Activated naive CD8-positive, alpha-beta T cell treated with anti-CD3 and anti-CD28 coated beads, Interleukin-2, amount 10 ng/mL, durations not matched to agents 7 days and 5 days (primary cell): Measurements from ENCODE around the gene GABBR2. TPM values are rescaled to one million over a fixed set of nuclear protein-coding genes. Genes with fewer than 3 reads are reported as not detected.
"Not testable (repeated sequence)": the region's sequence is repeated elsewhere in the genome, so short reads cannot be mapped to it uniquely, and the experiment has no call there.

Experiments
- ATAC-seq: fragments of 150-1000 bp; cut with Tn5 transposase; one replicate; pipeline ENCODE4 v1.10.0; 2021; ENCODE audit warnings: low read depth, moderate library complexity
- POLR2A ChIA-PET: fragments of 350-600 bp; sonication (Branson Sonifier 250); formaldehyde crosslinking; loops from one replicate; lab custom pipeline; 2021; ENCODE audit warnings: antibody characterized with exemption; lab: Charles Lee
- DNase-seq: peaks from one replicate; pipeline ENCODE4 v3.0.0; 2021
- H3K27ac Mint-ChIP-seq: one replicate; pipeline ENCODE4 v1.8.0; 2022; ENCODE audit warnings: mild to moderate bottlenecking, mixed read lengths
- H3K27me3 Mint-ChIP-seq: one replicate; pipeline ENCODE4 v1.8.0; 2022; ENCODE audit warnings: mild to moderate bottlenecking, moderate library complexity, mixed read lengths
- H3K36me3 Mint-ChIP-seq: one replicate; pipeline ENCODE4 v1.8.0; 2021; ENCODE audit warnings: mild to moderate bottlenecking, mixed read lengths
- H3K4me1 Mint-ChIP-seq: one replicate; pipeline ENCODE4 v1.8.0; 2021; ENCODE audit warnings: mixed read lengths
- H3K4me3 Mint-ChIP-seq: one replicate; pipeline ENCODE4 v1.8.0; 2022; ENCODE audit warnings: mild to moderate bottlenecking, moderate library complexity, mixed read lengths
- H3K9me3 Mint-ChIP-seq: one replicate; pipeline ENCODE4 v1.8.0; 2021; ENCODE audit warnings: mixed read lengths
- total RNA-seq, 2 experiments: library from RNA; stranded (reverse); gene quantifications; one replicate each; pipeline ENCODE4 v1.2.3, GENCODE V29; 2021

Gene GABBR2
- total RNA-seq, 2 experiments from 2014 or later = not detected

DNA sequence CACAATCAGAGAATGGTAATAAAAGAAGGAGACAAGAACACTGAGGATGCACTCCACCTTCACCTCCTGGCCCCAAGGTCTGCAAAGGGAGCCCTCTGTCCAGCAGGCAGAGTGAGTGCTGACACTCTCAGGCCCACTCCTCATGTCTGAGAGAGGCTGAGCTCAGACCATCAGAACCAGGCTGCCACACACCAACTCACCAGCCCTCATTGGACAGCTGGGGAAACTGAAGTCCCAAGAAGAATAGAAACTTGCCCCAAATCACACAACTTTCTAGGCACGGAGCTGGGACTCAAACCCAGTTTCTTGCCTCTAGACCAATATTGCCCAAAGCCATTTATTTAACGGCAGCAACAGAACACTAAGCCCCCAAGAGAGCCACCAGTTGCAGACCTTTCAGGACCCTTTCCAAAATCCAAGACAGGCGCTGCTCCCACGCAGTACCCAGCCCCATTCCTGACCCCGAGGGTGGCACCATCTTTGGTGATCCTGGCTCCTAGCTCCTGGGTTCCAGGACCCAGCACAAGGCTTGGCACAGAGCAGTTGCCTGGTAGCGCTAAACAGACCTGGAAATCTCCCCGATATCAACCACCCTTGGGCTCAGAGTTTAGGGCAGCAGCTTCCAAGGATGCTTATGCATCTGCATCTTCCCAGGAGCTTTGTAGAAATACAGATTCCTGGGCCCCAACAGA is 192.4 kb downstream of the GABBR2 start:
- POLR2A ChIA-PET = no interaction called here
- Mint-ChIP-seq H3K27ac (no peak overlapping the region), H3K9me3 (no peaks in the 10 kb centered on the region), H3K27me3 (peaks cover 8% of the 10 kb centered on the region), H3K4me1 (no peaks in the 10 kb centered on the region), H3K4me3 (no peak overlapping the region), H3K36me3 (no peaks in the 10 kb centered on the region)
- DNase-seq (no peak), ATAC-seq (no peak)

DNA sequence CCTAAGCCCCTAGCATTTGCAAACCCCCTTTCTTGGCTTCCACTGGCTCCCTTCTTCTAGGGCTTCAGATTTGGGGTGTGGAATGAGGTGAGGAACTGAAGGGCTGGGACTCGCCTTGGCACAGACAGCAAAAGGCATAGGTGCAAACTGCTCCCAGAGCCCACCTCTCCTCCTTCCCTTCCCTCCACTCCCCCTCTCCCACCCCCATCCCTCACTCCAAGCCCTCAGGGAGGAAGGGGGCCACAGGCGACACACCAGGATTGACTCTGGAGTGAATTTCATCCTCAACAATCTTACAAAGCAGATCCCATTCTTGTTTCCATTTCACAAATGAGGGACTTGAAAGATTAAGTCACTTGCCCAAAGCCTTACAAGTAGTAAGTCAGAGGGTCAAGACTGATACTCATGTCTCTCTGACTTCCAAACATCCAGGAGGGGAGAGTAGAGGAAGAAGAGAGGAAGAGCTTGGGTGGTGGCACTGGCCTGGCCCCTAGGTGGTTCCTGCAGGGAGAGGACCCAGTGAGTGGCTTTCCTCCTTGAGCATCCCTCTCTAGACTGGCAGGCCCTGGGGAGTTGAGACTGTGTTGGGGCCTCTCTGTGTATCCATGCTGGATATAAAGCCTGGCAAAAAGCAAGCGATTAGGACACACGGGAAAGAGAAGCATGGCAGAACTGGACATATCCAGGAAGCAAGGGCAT is 193.1 kb downstream of the GABBR2 start:
- POLR2A ChIA-PET = no interaction called here
- no peak for ATAC-seq
- Mint-ChIP-seq H3K27me3 (peaks cover under 1% of the 10 kb centered on the region), H3K4me1 (no peaks in the 10 kb centered on the region), H3K4me3 (no peak overlapping the region), H3K27ac (no peak overlapping the region), H3K9me3 (no peaks in the 10 kb centered on the region), H3K36me3 (no peaks in the 10 kb centered on the region)
- no peak for DNase-seq

DNA sequence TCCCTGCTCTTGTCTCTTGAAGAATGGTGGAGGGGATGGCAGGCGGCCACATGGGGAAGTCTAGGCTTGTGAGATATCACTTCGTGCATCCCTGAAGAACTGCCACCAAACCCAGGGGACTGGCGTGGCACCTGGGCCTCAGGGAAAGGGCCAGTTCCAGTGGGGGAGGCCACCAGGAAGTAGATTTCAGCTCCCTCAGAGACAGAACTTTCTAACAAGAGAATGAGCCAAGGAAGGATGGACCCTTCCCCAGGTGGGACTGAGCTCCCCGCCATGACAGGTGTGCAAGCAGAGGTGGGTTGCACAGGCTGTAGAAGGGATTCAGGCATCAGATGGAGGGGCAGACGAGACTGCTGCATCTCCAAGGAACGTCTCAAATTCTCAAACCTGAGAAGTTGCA is 193.9 kb downstream of the GABBR2 start:
- Mint-ChIP-seq H3K9me3 (no peaks in the 10 kb centered on the region), H3K27ac (no peak overlapping the region), H3K27me3 (no peaks in the 10 kb centered on the region), H3K36me3 (no peaks in the 10 kb centered on the region), H3K4me1 (no peaks in the 10 kb centered on the region), H3K4me3 (no peak overlapping the region)
- POLR2A ChIA-PET = no interaction called here
- DNase-seq = no peak
- ATAC-seq = no peak

DNA sequence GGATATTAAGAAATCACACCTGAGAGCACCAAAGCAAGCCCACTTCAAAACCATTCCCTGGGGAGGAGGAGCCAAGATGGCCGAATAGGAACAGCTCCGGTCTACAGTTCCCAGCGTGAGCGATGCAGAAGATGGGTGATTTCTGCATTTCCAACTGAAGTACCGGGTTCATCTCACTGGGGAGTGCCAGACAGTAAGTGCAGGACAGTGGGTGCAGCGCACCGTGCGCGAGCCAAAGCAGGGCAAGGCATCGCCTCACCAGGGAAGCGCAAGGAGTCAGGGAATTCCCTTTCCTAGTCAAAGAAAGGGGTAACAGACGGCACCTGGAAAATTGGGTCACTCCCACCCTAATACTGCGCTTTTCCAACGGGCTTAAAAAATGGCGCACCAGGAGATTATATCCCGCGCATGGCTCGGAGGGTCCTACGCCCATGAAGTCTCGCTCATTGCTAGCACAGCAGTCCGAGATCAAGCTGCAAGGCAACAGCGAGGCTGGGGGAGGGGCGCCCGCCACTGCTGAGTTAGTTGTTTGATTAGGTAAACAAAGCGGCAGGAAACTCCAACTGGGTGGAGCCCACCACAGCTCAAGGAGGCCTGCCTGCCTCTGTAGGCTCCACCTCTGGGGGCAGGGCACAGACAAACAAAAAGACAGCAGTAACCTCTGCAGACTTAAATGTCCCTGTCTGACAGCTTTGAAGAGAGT is 200.4 kb downstream of the GABBR2 start:
- H3K27ac Mint-ChIP-seq, H3K36me3 Mint-ChIP-seq, H3K9me3 Mint-ChIP-seq, DNase-seq, POLR2A ChIA-PET, H3K4me1 Mint-ChIP-seq, ATAC-seq, H3K4me3 Mint-ChIP-seq: not testable (repeated sequence)
- H3K27me3 Mint-ChIP-seq = peaks cover 11% of the 10 kb centered on the region

DNA sequence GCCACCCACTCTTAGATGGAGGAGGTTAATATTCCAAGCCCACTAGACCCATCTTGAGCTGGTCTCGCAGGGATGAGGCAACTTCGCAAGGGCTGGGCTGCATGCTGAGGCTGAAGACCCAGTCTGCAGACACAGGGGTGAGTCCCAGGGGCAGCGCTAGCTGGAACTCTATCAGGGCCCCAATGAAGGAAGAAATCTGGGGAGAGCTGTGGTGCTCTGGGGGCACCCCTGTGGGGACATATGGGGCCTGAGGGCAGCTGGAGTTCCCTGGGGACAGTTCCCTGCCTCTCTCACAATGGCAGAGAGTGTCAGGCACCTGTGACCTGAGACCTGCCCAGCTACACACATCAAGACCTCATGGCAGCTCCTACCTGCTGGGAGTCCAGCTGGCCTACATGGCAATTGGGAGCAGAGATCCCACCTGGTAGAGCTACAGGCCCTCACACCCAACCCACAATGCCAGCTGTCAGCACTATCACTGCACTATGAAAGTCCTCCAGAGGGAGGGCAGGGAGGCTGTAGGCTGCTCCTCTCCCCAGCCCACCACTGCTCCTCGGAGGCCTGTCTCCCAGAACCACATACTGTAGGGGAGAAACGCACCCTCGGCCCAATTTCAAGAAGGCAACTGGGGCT is 202.2 kb downstream of the GABBR2 start:
- DNase-seq = no peak
- POLR2A ChIA-PET = no interaction called here
- Mint-ChIP-seq H3K4me3 (no peak overlapping the region), H3K4me1 (no peaks in the 10 kb centered on the region), H3K36me3 (no peaks in the 10 kb centered on the region), H3K27me3 (peaks cover 16% of the 10 kb centered on the region), H3K27ac (no peak overlapping the region), H3K9me3 (no peaks in the 10 kb centered on the region)
- ATAC-seq = no peak

DNA sequence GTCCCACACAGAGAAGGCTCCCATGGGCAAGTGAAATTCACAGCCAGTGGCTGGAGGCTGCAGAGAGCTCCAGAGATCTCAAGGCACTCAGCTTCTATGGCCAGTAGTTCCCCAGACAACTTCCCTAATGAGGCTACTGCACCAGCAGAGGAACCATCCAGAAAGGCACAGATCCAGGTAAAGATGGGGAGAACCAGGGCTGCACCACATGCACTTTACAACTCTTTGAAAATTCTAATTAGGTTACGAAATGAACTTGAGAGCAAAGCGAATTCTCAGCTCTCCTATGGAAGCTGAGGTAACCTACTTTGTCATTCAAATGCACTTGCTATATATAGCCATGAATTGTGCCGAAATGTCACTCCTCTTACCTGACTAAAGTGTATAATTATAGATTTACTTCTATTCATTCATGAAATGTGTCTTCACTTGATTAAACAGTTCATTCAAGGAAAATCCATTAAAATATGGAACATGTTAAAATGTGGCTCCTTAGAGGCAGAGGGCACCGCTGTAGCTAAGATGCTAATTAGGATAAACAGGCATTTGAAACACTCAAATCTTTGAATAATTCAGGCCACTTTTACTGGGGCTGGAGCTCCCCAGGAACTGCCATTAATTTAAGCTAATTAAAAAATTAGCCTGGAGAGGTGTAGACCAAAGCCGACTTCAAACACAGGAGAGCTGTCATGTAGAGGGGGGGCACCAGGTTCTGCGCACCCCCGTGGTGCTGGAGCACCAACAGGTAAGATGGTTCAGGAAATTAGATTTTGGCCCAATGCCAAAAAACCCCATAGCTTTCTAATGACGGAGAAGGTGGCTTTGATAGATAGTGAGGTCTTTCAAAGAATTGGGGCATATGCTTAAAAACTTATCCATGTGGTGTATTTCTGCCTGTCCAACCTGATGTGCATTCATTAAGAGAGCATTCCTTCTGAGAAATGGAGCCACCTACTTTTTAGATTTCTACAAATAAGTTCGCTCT is 204.1 kb downstream of the GABBR2 start:
- ATAC-seq = no peak
- Mint-ChIP-seq H3K36me3 (no peaks in the 10 kb centered on the region), H3K4me3 (no peak overlapping the region), H3K9me3 (no peaks in the 10 kb centered on the region), H3K27me3 (peaks cover 16% of the 10 kb centered on the region), H3K4me1 (no peaks in the 10 kb centered on the region), H3K27ac (no peak overlapping the region)
- no peak for DNase-seq
- POLR2A ChIA-PET = no interaction called here

DNA sequence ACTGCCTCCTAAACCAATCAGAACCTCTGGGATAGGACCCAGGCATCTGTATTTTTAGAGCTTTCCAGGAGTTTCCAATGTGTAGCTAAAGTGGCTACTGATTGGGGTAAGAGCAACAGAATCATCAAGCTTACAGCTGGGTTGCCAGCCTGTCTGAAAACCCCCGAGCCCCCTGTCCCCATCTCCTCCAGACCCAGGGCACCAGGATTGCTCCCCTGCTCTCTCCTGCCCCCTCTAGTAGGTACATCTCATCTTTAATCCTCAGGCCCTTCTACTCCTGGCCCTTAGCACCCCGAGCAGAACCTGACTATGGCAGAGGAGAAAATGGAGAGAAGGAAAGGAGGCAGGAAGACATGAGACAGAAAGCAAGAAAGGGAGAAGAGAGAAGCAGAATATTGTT is 204.9 kb downstream of the GABBR2 start:
- DNase-seq = no peak
- POLR2A ChIA-PET = no interaction called here
- no peak for ATAC-seq
- H3K27ac Mint-ChIP-seq = no peak overlapping the region
- no peaks in the 10 kb centered on the region for H3K9me3 Mint-ChIP-seq
- H3K27me3 Mint-ChIP-seq = peaks cover 18% of the 10 kb centered on the region
- H3K4me3 Mint-ChIP-seq = no peak overlapping the region
- no peaks in the 10 kb centered on the region for H3K36me3 Mint-ChIP-seq
- H3K4me1 Mint-ChIP-seq = no peaks in the 10 kb centered on the region

DNA sequence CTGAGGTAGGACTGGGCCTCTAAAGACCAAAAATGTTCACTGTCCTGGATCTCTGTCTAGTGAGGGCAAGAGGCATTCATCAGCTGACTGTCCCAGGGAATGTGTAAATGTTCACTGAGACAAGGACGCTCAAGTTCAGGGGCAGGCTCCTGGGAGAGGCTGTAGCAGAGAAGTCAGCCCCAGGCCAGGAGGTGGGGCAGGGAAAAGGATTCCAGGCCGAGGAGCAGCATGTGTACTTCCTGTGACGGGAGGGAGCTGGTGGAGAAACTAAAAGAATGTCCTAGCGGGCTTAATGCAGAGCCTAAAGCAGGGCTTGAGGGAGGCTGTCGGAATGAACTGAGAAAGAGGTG is 205.8 kb downstream of the GABBR2 start:
- POLR2A ChIA-PET = no interaction called here
- Mint-ChIP-seq H3K27me3 (peaks cover 20% of the 10 kb centered on the region), H3K4me1 (no peaks in the 10 kb centered on the region), H3K36me3 (no peaks in the 10 kb centered on the region), H3K4me3 (no peak overlapping the region), H3K27ac (no peak overlapping the region), H3K9me3 (no peaks in the 10 kb centered on the region)
- ATAC-seq (no peak), DNase-seq (no peak)

DNA sequence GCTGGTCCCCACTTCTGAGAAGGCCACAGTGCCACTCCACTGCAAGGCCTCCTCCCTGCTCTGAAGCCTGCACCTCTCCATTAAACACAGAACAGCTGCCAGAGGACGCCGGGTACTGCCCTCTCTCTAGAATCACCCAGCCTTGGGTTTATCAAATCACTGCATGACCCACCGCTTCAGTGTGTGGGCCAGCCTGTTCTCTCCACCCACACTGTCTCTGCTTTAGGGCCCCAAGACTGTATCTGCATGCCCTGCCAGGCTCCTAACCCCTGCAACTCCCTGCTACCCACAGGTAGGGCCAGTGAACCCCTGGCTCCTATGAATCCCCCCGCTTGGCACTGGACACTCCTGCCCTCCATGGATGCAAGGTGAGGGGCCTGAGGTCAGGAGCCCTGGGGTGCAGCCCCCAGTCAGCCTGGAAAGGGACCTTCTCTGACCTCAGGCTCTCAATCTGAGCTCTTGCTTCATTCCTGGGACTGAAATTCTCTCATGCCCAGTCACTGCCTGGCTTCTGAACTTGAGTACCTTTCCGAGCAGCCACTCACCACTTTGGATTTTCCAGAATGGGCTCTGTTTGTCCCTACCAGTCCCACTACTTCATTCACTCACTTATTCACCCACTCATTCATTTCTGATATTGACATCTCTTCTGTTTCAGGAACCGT is 206.3 kb downstream of the GABBR2 start:
- POLR2A ChIA-PET = no interaction called here
- no peaks in the 10 kb centered on the region for H3K4me1 Mint-ChIP-seq
- ATAC-seq (no peak), DNase-seq (no peak)
- H3K9me3 Mint-ChIP-seq = no peaks in the 10 kb centered on the region
- H3K27me3 Mint-ChIP-seq = peaks cover 23% of the 10 kb centered on the region
- H3K4me3 Mint-ChIP-seq = no peak overlapping the region
- H3K36me3 Mint-ChIP-seq = no peaks in the 10 kb centered on the region
- H3K27ac Mint-ChIP-seq = no peak overlapping the region

DNA sequence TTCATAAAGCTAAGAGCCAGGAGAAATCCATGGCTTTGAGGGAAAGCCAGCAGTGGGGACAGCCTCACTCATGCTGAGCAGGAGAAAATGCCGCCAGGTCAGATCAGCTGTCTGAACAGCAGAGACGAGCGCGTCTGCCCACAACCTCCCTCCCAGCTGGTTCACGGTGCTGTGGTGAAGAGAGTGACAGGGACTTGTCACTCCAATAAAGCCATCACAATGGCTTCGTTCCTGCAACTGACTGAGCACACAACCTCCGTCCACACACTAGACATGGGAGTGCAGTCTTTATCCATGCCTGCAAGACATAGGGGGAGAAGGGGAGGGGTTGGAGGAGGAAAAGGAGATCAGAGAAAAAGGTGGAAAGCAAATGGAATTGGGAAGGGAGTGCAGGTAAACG is 206.9 kb downstream of the GABBR2 start:
- no peak for DNase-seq
- POLR2A ChIA-PET = no interaction called here
- Mint-ChIP-seq H3K27ac (no peak overlapping the region), H3K9me3 (no peaks in the 10 kb centered on the region), H3K27me3 (peaks cover 21% of the 10 kb centered on the region), H3K4me3 (no peak overlapping the region), H3K36me3 (no peaks in the 10 kb centered on the region), H3K4me1 (no peaks in the 10 kb centered on the region)
- ATAC-seq = no peak

DNA sequence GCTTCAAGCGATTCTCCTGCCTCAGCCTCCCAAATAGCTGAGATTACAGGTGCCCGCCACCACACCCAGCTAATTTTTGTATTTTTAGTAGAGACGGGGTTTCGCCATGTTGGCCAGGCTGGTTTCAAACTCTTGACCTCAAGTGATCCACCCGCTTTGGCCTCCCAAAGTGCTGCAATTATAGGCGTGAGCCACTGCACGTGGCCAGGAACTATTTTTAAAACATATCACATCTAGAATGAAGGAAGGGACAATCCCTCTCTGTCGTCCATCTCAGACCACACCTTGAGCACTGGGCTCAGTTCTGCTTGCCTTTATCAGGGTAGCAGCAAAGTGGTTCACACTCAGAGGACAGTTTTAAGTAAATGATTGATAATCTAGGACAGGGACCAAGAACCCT is 207.5 kb downstream of the GABBR2 start:
- ATAC-seq, H3K4me1 Mint-ChIP-seq, POLR2A ChIA-PET, H3K9me3 Mint-ChIP-seq, H3K36me3 Mint-ChIP-seq, H3K27ac Mint-ChIP-seq, H3K4me3 Mint-ChIP-seq, DNase-seq: not testable (repeated sequence)
- peaks cover 17% of the 10 kb centered on the region for H3K27me3 Mint-ChIP-seq

DNA sequence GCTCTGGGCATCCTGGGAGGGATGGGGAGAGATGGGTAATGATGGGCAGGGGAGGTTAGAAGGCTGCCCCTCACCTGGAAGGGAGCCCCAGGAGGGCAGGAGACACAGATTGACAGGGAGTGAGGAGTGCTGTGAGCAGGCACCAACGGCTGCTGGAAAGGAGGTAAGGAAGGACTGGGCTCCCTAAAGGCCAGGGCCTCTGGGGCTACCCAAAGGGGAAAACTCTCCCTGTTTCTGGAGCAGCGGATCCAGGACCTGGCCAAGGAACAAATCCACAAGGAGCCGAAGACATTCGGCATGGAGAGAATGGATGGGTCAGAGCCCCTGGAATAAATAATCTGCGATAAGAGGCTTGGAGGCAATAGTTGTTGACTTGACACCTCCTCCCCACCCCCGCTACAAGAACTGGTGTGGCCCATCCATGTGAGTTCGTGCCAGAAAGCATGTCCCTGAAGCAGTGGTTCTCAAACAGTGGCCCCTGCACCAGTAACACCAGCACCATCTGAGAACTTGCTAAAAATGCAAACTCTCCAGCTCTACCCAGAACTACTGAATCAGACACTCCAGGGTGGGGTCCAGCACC is 208.3 kb downstream of the GABBR2 start:
- no peaks in the 10 kb centered on the region for H3K4me1 Mint-ChIP-seq
- H3K9me3 Mint-ChIP-seq = no peaks in the 10 kb centered on the region
- H3K27ac Mint-ChIP-seq = no peak overlapping the region
- no peak for DNase-seq
- ATAC-seq = no peak
- H3K4me3 Mint-ChIP-seq = no peak overlapping the region
- POLR2A ChIA-PET = no interaction called here
- H3K36me3 Mint-ChIP-seq = no peaks in the 10 kb centered on the region
- peaks cover 17% of the 10 kb centered on the region for H3K27me3 Mint-ChIP-seq
